ENCODE results near the gene CUL2.

DNA sequence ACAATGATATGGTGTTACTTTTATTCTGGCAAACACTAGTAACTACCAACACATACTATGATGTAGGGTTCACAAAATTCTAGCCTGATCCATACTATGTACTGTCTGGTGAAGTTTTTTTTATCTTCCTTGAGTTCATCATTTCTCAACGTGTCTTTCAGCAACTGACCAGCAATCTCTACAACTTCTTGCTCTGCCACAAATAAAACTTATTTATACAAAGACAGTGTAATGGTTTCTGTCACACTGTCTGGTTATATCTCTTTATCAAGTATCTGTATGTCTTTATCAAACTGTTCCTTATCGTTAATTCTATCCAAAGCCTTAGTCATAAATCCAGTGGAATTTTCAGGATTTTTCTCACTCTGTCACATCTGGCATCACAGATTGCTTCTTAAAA is 69.7 kb downstream of the CUL2 start:
- TF ChIP-seq, protein P1, sequence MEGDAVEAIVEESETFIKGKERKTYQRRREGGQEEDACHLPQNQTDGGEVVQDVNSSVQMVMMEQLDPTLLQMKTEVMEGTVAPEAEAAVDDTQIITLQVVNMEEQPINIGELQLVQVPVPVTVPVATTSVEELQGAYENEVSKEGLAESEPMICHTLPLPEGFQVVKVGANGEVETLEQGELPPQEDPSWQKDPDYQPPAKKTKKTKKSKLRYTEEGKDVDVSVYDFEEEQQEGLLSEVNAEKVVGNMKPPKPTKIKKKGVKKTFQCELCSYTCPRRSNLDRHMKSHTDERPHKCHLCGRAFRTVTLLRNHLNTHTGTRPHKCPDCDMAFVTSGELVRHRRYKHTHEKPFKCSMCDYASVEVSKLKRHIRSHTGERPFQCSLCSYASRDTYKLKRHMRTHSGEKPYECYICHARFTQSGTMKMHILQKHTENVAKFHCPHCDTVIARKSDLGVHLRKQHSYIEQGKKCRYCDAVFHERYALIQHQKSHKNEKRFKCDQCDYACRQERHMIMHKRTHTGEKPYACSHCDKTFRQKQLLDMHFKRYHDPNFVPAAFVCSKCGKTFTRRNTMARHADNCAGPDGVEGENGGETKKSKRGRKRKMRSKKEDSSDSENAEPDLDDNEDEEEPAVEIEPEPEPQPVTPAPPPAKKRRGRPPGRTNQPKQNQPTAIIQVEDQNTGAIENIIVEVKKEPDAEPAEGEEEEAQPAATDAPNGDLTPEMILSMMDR (IDR thresholded peaks at IDR 0.05), result no peak
- no peak for TF ChIP-seq EZH2 (IDR thresholded peaks at IDR 0.05; ENCODE audit: borderline replicate concordance, insufficient read depth, low read depth, low read length, poor library complexity, severe bottlenecking)

Data from B cell (primary cell).